ENCODE data around the gene RNF150.
"Not testable (repeated sequence)": the region's sequence is repeated elsewhere in the genome, so short reads cannot be mapped to it uniquely, and the experiment has no call there.

RNF150 gene

DNA sequence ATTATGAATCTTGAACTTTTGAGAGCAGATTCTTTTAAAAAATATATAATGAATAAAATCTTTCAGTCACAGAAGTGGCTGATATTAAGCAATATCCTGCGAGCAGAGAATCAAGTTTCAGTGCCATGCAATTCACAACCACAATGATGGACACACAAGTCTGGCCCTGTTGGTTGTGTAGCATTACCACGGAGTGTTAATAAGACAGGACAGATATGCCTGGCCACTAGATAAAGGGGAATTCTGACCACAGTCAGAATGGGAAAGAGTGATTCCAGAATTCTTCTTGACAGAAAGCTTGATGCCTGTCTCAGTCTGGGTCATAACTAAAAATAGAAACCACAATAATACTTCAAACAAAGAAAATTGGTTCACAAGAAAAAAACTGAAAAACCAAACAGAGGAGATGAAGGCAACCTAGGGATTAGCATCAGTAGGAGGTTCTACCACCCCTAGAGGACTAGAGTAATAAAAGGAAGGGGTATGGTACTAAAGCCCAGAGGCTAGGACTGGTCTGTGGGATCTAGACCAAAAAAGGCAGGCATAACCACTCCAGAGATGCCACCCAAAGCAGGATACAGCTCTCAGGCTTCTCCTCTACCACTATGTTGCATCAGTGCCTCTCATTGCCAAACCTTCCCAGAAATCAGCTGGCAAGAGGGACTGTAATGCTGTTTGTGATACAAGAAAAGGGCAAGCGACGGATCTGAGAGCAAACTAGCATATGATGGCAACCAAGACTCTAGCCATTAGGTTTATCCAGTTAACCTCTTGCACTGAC lies 59.0 kb downstream of the RNF150 start:
- DNase-seq: no peak

DNA sequence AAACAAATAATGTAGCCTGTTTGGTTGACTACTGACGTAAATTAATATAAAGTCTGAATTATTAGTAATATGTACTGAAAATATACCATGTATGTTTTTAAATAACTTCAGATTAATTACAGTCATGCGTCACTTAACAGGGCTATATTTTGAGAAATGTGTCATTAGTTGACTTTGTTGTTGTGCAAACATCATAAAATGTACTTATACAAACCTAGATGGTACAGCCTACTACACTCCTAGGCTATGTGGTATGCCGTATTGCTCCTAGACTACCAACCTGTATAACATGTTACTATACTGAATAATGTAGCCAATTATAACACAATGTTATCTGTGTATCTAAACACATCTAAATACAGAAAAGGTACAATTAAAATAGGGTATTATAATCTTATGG lies 66.6 kb downstream of the RNF150 start:
- no peak for DNase-seq

DNA sequence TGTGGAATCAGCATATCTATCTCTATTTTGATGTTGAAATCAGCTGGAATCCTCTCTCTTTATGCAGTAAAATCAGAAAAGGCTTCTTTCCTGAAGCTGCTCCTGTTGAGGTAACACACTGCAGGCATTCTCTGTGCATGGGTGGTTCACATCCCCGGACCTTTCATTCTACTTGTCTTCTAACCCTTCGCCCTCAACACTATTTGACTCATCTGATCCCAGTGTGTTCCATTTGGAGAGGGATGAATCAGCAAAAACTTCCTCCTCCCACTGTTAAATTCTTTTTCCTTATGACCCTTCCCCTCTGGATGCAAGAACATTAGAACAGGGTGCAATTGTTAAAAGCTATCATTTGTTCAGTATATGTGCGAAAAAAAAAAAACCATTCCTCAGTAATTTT lies 67.4 kb downstream of the RNF150 start:
- no peak for DNase-seq

GRCh38 chr4:141062651-141063050 lies 70.6 kb downstream of the RNF150 start:
- DNase-seq: no peak

GRCh38 chr4:141058591-141059512 lies 74.4 kb downstream of the RNF150 start:
- DNase-seq: no peak

DNA sequence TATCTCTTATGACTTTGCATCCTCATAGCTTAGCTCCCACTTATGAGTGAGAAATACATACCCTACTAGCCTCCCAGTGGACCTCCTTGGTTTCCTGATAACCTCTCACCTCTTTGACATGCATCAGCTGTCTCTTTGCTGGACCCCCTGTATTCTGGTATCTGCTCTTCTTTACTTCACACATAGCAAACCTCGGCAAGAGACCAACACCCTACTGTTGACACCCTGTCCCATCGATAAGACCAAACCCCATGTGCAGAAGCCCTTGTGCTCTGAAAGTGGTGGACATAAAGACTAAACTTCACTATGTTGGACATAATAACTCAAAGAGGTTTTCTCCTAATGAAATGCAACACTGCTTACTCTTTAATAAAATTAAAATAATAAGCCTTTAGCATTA lies 75.7 kb downstream of the RNF150 start:
- no peak for DNase-seq

GRCh38 chr4:141056473-141056872 lies 76.8 kb downstream of the RNF150 start:
- DNase-seq: no peak

- DNase-seq: no peak
Observed at GRCh38 chr4:141054446-141054845, 78.8 kb downstream of the RNF150 start.

GRCh38 chr4:141050999-141051398 lies 82.3 kb downstream of the RNF150 start:
- not testable (repeated sequence) for DNase-seq

DNA sequence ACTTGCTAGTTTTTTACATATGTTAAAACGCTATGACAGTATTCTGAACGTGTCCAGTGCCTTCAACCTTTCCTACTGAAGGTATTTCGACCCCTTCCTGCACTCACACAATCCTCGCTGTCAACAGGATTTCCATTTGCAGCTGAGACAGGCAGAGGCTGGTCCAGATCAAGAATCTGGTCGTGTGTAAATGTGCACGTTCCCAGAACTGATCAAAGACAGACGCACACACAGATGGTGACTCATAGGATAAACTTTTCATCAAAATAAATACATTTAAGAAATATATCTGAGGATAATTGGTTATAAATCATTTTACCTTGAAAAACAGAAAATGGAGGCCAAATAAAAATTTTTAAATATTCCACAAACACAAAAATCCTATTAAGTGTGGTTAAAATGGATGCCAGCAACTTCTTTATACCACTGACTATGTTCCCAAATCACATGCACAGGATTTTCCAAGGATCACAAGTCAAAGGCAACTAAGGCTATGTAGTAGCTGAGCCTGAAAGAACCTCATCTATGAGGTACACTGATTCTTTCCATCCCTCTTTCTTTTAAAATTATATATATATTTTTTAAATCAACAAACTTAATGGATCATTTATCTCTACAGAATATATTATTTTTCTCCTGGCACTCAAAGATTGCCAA lies 85.9 kb downstream of the RNF150 start:
- no peak for DNase-seq

DNA sequence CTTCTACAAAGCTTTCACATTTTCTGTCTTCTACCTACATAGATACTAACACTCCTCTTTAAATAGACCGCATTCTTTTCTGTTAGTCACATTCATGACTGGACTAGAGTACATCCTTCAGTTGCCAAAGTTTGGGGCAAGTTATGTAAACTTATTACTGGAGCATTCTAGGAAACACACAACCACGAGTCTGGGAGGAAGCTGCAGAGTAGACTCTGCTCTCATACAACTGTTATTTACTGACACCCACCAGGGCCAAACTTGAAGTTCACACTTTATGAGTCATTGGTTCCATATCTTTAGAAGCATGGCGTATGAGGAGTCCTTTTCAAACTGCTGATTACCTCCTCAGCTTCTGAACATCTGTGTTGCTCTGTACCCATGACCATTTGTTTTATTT lies 87.0 kb downstream of the RNF150 start:
- DNase-seq: no peak

GRCh38 chr4:141045848-141046247 lies 87.4 kb downstream of the RNF150 start:
- DNase-seq: no peak

DNA sequence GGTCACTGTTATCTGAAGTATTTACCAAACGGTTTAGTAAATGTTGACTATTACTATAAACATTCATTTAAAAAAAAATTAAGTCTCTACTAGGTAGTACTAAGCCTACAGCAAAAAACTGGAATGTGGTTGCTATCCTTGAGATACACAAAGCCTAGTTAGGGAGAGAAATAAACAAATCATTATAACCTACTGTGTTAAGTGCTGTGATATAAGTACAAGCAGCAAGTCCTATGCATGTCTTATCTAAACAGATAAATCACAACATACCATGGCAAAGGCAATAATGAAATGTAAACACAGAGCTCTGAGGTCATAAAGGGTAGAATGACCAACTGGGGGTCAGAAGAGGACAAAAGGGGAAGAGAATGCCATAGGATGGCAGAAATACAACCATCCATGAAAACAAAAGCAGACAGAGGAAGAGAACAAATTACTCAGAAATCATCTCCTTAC lies 92.2 kb downstream of the RNF150 start:
- DNase-seq: no peak

GRCh38 chr4:141039156-141039555 lies 94.1 kb downstream of the RNF150 start:
- DNase-seq: no peak

DNA sequence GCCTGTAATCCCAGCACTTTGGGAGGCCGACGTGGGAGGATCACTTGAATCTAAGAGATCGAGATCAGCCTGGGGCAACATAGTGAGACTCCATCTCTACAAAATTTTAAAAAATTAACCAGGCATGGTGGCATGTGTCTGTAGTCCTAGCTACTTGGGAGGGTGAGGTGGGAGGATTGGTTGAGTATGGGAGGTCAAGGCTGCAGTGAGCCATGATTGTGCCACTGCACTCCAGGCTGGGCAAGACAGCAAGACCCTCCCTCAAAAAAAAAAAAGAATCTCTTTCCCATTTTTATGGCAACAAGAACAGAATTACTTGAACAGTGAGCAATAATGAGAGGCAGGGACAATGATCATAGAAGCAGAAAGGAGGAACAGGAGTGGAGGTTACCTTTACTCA lies 94.8 kb downstream of the RNF150 start:
- no peak for DNase-seq

GRCh38 chr4:141037446-141037845 lies 95.8 kb downstream of the RNF150 start:
- DNase-seq: no peak

GRCh38 chr4:141036786-141037185 lies 96.5 kb downstream of the RNF150 start:
- DNase-seq: no peak

DNA sequence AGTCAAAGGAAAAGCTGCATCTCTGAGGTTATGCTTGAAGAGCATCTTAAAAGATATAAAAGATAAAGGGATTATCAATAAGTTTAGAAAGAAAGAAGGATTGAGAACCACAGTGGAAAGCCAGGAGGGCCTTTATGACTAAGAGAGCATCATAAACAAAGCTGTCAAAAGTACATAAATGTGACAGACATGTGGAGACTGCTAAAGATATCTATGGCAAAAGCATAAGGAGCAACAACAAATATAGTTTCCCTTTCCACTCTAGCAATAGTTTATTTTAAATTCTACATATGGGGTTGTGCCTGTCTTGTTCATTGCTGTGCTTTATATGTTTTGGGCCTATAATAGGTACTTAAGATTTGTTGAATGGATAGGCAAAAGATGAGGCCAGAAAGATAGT lies 97.3 kb downstream of the RNF150 start:
- no peak for DNase-seq

- no peak for DNase-seq
Observed at GRCh38 chr4:141028024-141028529, 105.2 kb downstream of the RNF150 start.

DNA sequence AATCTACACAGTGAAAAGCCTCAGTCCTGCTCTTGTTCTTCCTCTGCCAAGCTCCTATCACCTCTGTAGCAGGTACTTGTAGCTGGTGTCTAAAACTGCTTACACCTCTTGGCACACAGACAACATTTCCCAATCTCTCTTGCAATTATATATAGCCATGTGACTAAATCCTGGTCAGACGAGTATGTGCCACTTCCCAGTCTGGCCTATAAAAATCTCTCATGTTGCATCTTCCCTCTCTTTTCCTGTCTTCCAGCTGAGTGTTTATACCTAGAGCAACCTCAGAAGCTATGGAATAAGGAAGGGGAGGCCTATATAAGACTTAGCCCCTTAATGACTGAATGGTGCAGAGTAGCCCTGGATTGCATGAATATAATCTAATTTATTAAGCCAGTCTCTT lies 105.8 kb downstream of the RNF150 start:
- no peak for DNase-seq

GRCh38 chr4:141026900-141027299 lies 106.4 kb downstream of the RNF150 start:
- no peak for DNase-seq

GRCh38 chr4:141023051-141023450 lies 110.2 kb downstream of the RNF150 start:
- no peak for DNase-seq

- no peak for DNase-seq
Observed at GRCh38 chr4:141022111-141022695, 111.1 kb downstream of the RNF150 start.

Measured in CD4-positive, alpha-beta T cell treated with Interleukin-4 for 1 hour (primary cell).